Measurements from ENCODE around the gene GUCY1A2.

DNA sequence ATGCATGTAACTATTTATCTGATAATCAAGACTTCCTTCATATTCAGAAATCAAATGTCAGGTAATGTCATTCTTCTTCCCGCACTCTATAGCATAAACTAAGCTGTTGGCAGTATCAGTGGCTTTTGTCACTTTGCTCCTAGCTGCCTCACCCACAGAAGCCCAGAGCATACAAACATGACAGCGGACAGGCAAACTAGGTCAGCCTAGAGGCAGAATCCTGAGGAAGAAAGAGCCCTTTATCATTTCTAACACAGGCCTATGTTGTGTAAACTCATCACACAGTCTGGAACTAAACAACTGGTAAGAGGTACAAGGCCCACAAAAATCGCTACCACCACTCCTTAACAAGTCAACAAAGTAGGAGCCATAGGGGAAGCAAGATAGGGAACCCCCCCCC, 21.0 kb downstream of the GUCY1A2 start:
- TF ChIP-seq, protein P1, sequence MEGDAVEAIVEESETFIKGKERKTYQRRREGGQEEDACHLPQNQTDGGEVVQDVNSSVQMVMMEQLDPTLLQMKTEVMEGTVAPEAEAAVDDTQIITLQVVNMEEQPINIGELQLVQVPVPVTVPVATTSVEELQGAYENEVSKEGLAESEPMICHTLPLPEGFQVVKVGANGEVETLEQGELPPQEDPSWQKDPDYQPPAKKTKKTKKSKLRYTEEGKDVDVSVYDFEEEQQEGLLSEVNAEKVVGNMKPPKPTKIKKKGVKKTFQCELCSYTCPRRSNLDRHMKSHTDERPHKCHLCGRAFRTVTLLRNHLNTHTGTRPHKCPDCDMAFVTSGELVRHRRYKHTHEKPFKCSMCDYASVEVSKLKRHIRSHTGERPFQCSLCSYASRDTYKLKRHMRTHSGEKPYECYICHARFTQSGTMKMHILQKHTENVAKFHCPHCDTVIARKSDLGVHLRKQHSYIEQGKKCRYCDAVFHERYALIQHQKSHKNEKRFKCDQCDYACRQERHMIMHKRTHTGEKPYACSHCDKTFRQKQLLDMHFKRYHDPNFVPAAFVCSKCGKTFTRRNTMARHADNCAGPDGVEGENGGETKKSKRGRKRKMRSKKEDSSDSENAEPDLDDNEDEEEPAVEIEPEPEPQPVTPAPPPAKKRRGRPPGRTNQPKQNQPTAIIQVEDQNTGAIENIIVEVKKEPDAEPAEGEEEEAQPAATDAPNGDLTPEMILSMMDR (IDR thresholded peaks at IDR 0.05): no peak
- TF ChIP-seq POLR2A (IDR thresholded peaks at IDR 0.05): no peak
